ENCODE data around the gene WDR93. TPM values are rescaled to one million over a fixed set of nuclear protein-coding genes. Genes with fewer than 3 reads are reported as not detected.

WDR93 gene
- total and polyA plus RNA-seq, 8 donors, result 0.09 to 0.92 (median 0.15) TPM; not detected in 1

- intact Hi-C loops (cut with DNase I), result loop anchor here in 1 of 3 donors (5.0 kb wide), 1 partner anchor 41 kb away; no protein-coding TSS in a partner anchor
Measured at GRCh38 chr15:89766357-89767311, 76.0 kb downstream of the WDR93 start.

DNA sequence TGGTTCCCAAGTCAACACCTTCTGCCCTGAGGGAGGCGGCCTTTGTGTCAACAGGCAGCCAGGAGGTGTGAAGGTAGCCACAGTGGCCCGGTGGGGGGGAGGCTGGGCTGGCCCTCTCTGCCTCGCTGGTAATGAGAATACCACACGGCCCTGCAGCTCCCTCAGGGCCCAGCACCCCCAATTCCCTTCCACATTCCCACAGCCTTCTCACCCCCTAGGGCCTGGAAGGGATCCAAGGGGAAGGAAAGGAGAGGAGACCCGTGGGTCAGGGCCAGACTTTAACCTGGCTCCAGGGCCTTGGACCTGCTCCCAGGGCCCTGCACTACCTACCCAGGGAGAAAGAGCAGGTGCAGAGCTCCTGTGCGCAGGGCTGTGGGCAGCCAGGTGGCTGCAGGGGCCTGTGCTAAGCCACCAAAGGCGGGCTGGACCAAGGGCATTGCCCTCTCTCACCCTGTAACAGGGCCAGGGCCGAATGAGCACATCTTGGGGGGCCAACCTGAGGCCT, 76.9 kb downstream of the WDR93 start:
- DNase-seq (peak; percentile 77 to 95 (median 90)), FAIRE-seq (no peak), ATAC-seq (peak; percentile 86 to 90 (median 89))
- H3K9me3 ChIP-seq, result no peaks in the 10 kb centered on the region
- TF ChIP-seq, protein P1, sequence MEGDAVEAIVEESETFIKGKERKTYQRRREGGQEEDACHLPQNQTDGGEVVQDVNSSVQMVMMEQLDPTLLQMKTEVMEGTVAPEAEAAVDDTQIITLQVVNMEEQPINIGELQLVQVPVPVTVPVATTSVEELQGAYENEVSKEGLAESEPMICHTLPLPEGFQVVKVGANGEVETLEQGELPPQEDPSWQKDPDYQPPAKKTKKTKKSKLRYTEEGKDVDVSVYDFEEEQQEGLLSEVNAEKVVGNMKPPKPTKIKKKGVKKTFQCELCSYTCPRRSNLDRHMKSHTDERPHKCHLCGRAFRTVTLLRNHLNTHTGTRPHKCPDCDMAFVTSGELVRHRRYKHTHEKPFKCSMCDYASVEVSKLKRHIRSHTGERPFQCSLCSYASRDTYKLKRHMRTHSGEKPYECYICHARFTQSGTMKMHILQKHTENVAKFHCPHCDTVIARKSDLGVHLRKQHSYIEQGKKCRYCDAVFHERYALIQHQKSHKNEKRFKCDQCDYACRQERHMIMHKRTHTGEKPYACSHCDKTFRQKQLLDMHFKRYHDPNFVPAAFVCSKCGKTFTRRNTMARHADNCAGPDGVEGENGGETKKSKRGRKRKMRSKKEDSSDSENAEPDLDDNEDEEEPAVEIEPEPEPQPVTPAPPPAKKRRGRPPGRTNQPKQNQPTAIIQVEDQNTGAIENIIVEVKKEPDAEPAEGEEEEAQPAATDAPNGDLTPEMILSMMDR (IDR thresholded peaks at IDR 0.05), result no peak
- H3K4me3 ChIP-seq, result no peak overlapping the region
- no peaks in the 10 kb centered on the region for H3K27me3 ChIP-seq
- intact Hi-C loops (cut with DNase I), result loop anchor here in 1 of 3 donors (5.0 kb wide), 1 partner anchor 40 kb away; no protein-coding TSS in a partner anchor
- 6 to 15% methylated on average over 8 of the region's 8 CpGs for WGBS, 2 donors
- H3K36me3 ChIP-seq, result no peaks in the 10 kb centered on the region
- H3K27ac ChIP-seq, result peak overlapping the region; percentile 82 to 99 (median 94)
- H3K4me1 ChIP-seq, result peaks cover 29 to 46% (median 35%) of the 10 kb centered on the region in 3 donors

More at GRCh38 chr15:89766357-89767311, 76.0 kb downstream of the WDR93 start:
- FAIRE-seq (no peak), ATAC-seq (peak; percentile 1 to 27 (median 8)), DNase-seq (peak in 5 of 6 donors; percentile 56 to 70 (median 64))
- Histone ChIP-seq H3K27ac (peak overlapping the region; percentile 82 to 99 (median 94)), H3K9me3 (no peaks in the 10 kb centered on the region), H3K27me3 (no peaks in the 10 kb centered on the region), H3K36me3 (no peaks in the 10 kb centered on the region), H3K4me1 (peaks cover 29 to 53% (median 44%) of the 10 kb centered on the region in 3 donors), H3K4me3 (no peak overlapping the region)
- WGBS, 2 donors, result 49 to 52% methylated on average over 16 of the region's 16 CpGs
- TF ChIP-seq, protein P1 (IDR thresholded peaks at IDR 0.05), result no peak

- Histone ChIP-seq H3K4me1 (peaks cover 35 to 46% (median 36%) of the 10 kb centered on the region in 3 donors), H3K36me3 (no peaks in the 10 kb centered on the region), H3K9me3 (no peaks in the 10 kb centered on the region), H3K27ac (peak overlapping the region; percentile 82 to 99 (median 94)), H3K4me3 (no peak overlapping the region), H3K27me3 (no peaks in the 10 kb centered on the region)
- peak; percentile 60 to 81 (median 76) for ATAC-seq
- FAIRE-seq, result no peak
- TF ChIP-seq, protein P1 (IDR thresholded peaks at IDR 0.05), result no peak
- 24 to 33% methylated on average over 7 of the region's 7 CpGs for WGBS, 2 donors
- intact Hi-C loops (cut with DNase I), result loop anchor here in 1 of 3 donors (5.0 kb wide), 1 partner anchor 39 kb away; no protein-coding TSS in a partner anchor
- peak in 5 of 6 donors; percentile 76 to 92 (median 89) for DNase-seq
Measured at GRCh38 chr15:89768071-89768500, 77.5 kb downstream of the WDR93 start.

GRCh38 chr15:89769366-89769765, 78.8 kb downstream of the WDR93 start:
- H3K9me3 ChIP-seq, result no peaks in the 10 kb centered on the region
- intact Hi-C loops (cut with DNase I), result loop anchor here in 1 of 3 donors (5.0 kb wide), 1 partner anchor 38 kb away; no protein-coding TSS in a partner anchor
- H3K4me1 ChIP-seq, result peaks cover 38 to 46% (median 41%) of the 10 kb centered on the region in 3 donors
- no peaks in the 10 kb centered on the region for H3K27me3 ChIP-seq
- H3K27ac ChIP-seq, result peak overlapping the region in 1 of 4 donors; percentile 71
- 74 to 77% methylated on average over 3 of the region's 3 CpGs for whole genome bisulfite sequencing, 2 donors
- no peaks in the 10 kb centered on the region for H3K36me3 ChIP-seq
- H3K4me3 ChIP-seq, result no peak overlapping the region
- no peak for FAIRE-seq
- ATAC-seq, result no peak
- TF ChIP-seq, protein P1 (IDR thresholded peaks at IDR 0.05), result no peak
- DNase-seq, result peak in 1 of 6 donors; percentile 6
